ENCODE results near the gene SLC27A3. TPM values are rescaled to one million over a fixed set of nuclear protein-coding genes. Genes with fewer than 3 reads are reported as not detected.

Gene SLC27A3
- total RNA-seq, 6 experiments from 2014 or later, result 5.0 to 7.0 (median 6.1) TPM

DNA sequence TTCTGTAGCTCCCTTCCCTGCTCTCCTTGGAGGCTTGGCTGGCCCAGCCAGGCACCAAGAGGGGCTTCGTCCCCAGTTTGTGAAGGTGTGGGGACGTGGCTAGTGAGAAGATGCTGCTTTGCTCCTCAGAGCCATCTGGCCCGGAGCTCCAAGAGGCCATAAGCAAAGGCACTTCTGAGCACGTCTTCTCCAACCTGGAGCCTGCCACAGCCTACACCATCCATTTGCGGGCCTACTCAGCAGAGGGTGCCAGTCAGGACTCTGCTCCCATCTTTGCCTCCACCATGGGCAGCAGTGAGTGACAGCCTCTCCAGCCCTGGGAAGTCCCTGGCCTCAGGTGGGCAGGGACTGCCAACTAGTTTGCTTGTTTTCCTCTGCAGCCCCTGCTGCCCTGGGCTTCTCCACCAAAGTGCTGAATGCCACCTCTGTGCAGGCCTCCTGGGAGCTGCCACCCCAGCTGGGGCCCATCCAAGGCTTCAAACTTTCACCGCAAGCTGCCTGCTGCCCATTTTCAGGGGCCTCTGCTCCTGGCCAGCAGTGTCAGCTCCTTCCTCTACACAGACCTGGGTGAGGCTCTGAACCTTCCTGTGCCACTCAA lies 25.9 kb downstream of the SLC27A3 start:
- no peak for DNase-seq
- no peak overlapping the region; the same call in 1 of the 2 replicates for H3K27ac Mint-ChIP-seq
- no peaks in the 10 kb centered on the region for H3K9me3 Mint-ChIP-seq
- TF ChIP-seq, protein P1, sequence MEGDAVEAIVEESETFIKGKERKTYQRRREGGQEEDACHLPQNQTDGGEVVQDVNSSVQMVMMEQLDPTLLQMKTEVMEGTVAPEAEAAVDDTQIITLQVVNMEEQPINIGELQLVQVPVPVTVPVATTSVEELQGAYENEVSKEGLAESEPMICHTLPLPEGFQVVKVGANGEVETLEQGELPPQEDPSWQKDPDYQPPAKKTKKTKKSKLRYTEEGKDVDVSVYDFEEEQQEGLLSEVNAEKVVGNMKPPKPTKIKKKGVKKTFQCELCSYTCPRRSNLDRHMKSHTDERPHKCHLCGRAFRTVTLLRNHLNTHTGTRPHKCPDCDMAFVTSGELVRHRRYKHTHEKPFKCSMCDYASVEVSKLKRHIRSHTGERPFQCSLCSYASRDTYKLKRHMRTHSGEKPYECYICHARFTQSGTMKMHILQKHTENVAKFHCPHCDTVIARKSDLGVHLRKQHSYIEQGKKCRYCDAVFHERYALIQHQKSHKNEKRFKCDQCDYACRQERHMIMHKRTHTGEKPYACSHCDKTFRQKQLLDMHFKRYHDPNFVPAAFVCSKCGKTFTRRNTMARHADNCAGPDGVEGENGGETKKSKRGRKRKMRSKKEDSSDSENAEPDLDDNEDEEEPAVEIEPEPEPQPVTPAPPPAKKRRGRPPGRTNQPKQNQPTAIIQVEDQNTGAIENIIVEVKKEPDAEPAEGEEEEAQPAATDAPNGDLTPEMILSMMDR (IDR thresholded peaks at IDR 0.05), result no peak
- H3K27me3 Mint-ChIP-seq (ENCODE audit: insufficient read depth), result peaks cover 2% of the 10 kb centered on the region
- H3K4me1 Mint-ChIP-seq (ENCODE audit: low read depth), result peaks cover 10% of the 10 kb centered on the region
- H3K4me3 Mint-ChIP-seq, result no peak overlapping the region; the same call in 1 of the 2 replicates
- H3K36me3 Mint-ChIP-seq (ENCODE audit: low read depth), result no peaks in the 10 kb centered on the region

GRCh38 chr1:153801786-153802697 lies 26.8 kb downstream of the SLC27A3 start:
- DNase-seq, result no peak
- no peak overlapping the region for H3K4me3 Mint-ChIP-seq
- H3K4me1 Mint-ChIP-seq (ENCODE audit: low read depth), result peaks cover 10% of the 10 kb centered on the region
- H3K27ac Mint-ChIP-seq, result no peak overlapping the region
- no peaks in the 10 kb centered on the region for H3K36me3 Mint-ChIP-seq (ENCODE audit: low read depth)
- TF ChIP-seq, protein P1 (IDR thresholded peaks at IDR 0.05), result no peak
- H3K27me3 Mint-ChIP-seq (ENCODE audit: insufficient read depth), result peaks cover 3% of the 10 kb centered on the region
- H3K9me3 Mint-ChIP-seq, result no peaks in the 10 kb centered on the region

- TF ChIP-seq, protein P1 (IDR thresholded peaks at IDR 0.05), result no peak
- Mint-ChIP-seq H3K27ac (peak overlapping the region; percentile 17; the same call in 1 of the 2 replicates), H3K27me3 (ENCODE audit: insufficient read depth) (peaks cover 3% of the 10 kb centered on the region), H3K4me1 (ENCODE audit: low read depth) (peaks cover 10% of the 10 kb centered on the region), H3K9me3 (no peaks in the 10 kb centered on the region), H3K4me3 (no peak overlapping the region), H3K36me3 (ENCODE audit: low read depth) (no peaks in the 10 kb centered on the region)
- no peak for DNase-seq
Observed at GRCh38 chr1:153803470-153804056, 28.4 kb downstream of the SLC27A3 start.

- no peak for DNase-seq
- Mint-ChIP-seq H3K27ac (peak overlapping the region; percentile 52), H3K36me3 (ENCODE audit: low read depth) (peaks cover 5% of the 10 kb centered on the region; the same call in 1 of the 2 replicates), H3K9me3 (no peaks in the 10 kb centered on the region), H3K4me1 (ENCODE audit: low read depth) (peaks cover 10% of the 10 kb centered on the region), H3K4me3 (no peak overlapping the region), H3K27me3 (ENCODE audit: insufficient read depth) (peaks cover 3% of the 10 kb centered on the region)
- TF ChIP-seq, protein P1 (IDR thresholded peaks at IDR 0.05), result no peak
Observed at GRCh38 chr1:153804112-153804511, 28.9 kb downstream of the SLC27A3 start.

- H3K27me3 Mint-ChIP-seq (ENCODE audit: insufficient read depth), result peaks cover 4% of the 10 kb centered on the region
- H3K4me3 Mint-ChIP-seq, result peak overlapping the region; percentile 32
- H3K9me3 Mint-ChIP-seq, result no peaks in the 10 kb centered on the region
- DNase-seq, result peak; percentile 91
- H3K4me1 Mint-ChIP-seq (ENCODE audit: low read depth), result peaks cover 10% of the 10 kb centered on the region
- H3K27ac Mint-ChIP-seq, result peak overlapping the region; percentile 82
- H3K36me3 Mint-ChIP-seq (ENCODE audit: low read depth), result peaks cover 11% of the 10 kb centered on the region; the same call in 1 of the 2 replicates
- TF ChIP-seq, protein P1 (IDR thresholded peaks at IDR 0.05), result no peak
Observed at GRCh38 chr1:153805042-153805745, 30.0 kb downstream of the SLC27A3 start.

Measured in HFFc6 (cell line).